Measurements from ENCODE around the gene SPATA46.
"Not testable (repeated sequence)": the region's sequence is repeated elsewhere in the genome, so short reads cannot be mapped to it uniquely, and the experiment has no call there.

DNA sequence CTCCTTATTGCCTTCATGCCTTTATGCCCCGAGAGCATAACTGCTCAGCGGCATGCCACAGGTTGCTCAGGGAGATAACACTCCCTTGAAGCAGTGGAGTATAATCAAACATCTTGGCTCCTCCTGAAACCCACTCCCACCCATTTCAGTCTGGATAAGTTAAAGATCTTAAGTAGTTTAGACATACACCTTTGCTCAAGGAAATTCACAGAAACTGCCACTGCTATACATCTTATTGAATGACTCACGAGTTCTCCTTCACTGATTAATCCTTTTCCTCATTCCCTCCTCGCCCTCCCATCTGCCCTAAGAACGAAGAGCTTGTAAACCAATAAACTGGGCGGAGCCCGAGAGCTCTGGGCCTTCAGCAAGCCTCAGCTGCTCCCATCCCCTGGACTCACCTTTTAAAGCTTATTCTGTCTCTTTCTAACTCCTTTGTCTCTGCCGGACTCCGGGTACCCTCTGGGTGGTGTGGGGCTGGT lies 42.8 kb upstream of the SPATA46 start:
- TF ChIP-seq, protein P1, sequence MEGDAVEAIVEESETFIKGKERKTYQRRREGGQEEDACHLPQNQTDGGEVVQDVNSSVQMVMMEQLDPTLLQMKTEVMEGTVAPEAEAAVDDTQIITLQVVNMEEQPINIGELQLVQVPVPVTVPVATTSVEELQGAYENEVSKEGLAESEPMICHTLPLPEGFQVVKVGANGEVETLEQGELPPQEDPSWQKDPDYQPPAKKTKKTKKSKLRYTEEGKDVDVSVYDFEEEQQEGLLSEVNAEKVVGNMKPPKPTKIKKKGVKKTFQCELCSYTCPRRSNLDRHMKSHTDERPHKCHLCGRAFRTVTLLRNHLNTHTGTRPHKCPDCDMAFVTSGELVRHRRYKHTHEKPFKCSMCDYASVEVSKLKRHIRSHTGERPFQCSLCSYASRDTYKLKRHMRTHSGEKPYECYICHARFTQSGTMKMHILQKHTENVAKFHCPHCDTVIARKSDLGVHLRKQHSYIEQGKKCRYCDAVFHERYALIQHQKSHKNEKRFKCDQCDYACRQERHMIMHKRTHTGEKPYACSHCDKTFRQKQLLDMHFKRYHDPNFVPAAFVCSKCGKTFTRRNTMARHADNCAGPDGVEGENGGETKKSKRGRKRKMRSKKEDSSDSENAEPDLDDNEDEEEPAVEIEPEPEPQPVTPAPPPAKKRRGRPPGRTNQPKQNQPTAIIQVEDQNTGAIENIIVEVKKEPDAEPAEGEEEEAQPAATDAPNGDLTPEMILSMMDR (IDR thresholded peaks at IDR 0.05): not testable (repeated sequence)
- TF ChIP-seq POLR2A (IDR thresholded peaks at IDR 0.05): peak; percentile 33 to 75
